Karpas-422 (cell line): Measurements from ENCODE around the gene DUX4. TPM values are rescaled to one million over a fixed set of nuclear protein-coding genes. Genes with fewer than 3 reads are reported as not detected.
"Not testable (repeated sequence)": the region's sequence is repeated elsewhere in the genome, so short reads cannot be mapped to it uniquely, and the experiment has no call there.

Experiments used
- DNase-seq: peaks from one replicate; pipeline ENCODE4 v3.0.0-alpha.2; 2015
- H2AFZ ChIP-seq: fragments of 200-600 bp; sonication (generic); 2 replicates; pipeline ENCODE4 v1.6.1; 2014; ENCODE audit warnings: antibody characterized with exemption, low read length, mixed read lengths
- H3K27ac ChIP-seq: fragments of 200-600 bp; sonication (generic); 2 replicates; pipeline ENCODE4 v1.5.1; 2014; ENCODE audit warnings: mild to moderate bottlenecking, low read length, moderate library complexity
- H3K27me3 ChIP-seq: fragments of 200-600 bp; sonication (generic); 2 replicates; pipeline ENCODE4 v1.6.1; 2014; ENCODE audit warnings: low read length, mixed read lengths
- H3K36me3 ChIP-seq: fragments of 200-600 bp; sonication (generic); 2 replicates; pipeline ENCODE4 v1.6.1; 2014; ENCODE audit warnings: low read length, mixed read lengths; ENCODE audit not compliant: insufficient read depth
- H3K4me1 ChIP-seq: fragments of 200-600 bp; sonication (generic); 2 replicates; pipeline ENCODE4 v1.6.1; 2014; ENCODE audit warnings: mild to moderate bottlenecking, low read length, mixed read lengths
- H3K4me2 ChIP-seq: fragments of 200-600 bp; sonication (generic); 2 replicates; pipeline ENCODE4 v1.6.1; 2014; ENCODE audit warnings: low read length, low read depth, mild to moderate bottlenecking; ENCODE audit not compliant: poor library complexity, severe bottlenecking
- H3K4me3 ChIP-seq: fragments of 200-600 bp; sonication (generic); 2 replicates; pipeline ENCODE4 v1.5.1; 2014; ENCODE audit warnings: mild to moderate bottlenecking, antibody characterized with exemption, low read length, mixed read lengths
- H3K79me2 ChIP-seq: fragments of 200-600 bp; sonication (generic); 2 replicates; pipeline ENCODE4 v1.6.1; 2014; ENCODE audit warnings: mild to moderate bottlenecking, low read length, mixed read lengths
- H3K9ac ChIP-seq: fragments of 200-600 bp; sonication (generic); 2 replicates; pipeline ENCODE4 v1.6.0; 2014; ENCODE audit warnings: low read length
- H3K9me2 ChIP-seq: fragments of 200-600 bp; sonication (generic), shearing (Covaris generic); replicated peaks from 2 replicates; pipeline ENCODE4 v1.6.0; 2014; ENCODE audit warnings: mild to moderate bottlenecking, low read length, moderate library complexity; ENCODE audit not compliant: insufficient read depth
- H3K9me3 ChIP-seq: fragments of 300-700, 200-600 bp; sonication (generic); 2 replicates; pipeline ENCODE4 v1.6.1; 2014; ENCODE audit warnings: low read length, mixed read lengths
- H4K20me1 ChIP-seq: fragments of 200-600 bp; sonication (generic); 2 replicates; pipeline ENCODE4 v1.6.1; 2014; ENCODE audit warnings: mild to moderate bottlenecking, antibody characterized with exemption, low read length, low read depth; ENCODE audit not compliant: insufficient read depth
- total RNA-seq: library from RNA; depleted of rRNA; stranded (reverse); fragments of >200 nt; shearing (Covaris generic); gene quantifications from 2 replicates; pipeline ENCODE4 v1.2.3, GENCODE V29; 2014; ENCODE audit warnings: low replicate concordance; rRNA removed

DUX4 gene
- total RNA-seq: not detected in 2 replicates

DNA sequence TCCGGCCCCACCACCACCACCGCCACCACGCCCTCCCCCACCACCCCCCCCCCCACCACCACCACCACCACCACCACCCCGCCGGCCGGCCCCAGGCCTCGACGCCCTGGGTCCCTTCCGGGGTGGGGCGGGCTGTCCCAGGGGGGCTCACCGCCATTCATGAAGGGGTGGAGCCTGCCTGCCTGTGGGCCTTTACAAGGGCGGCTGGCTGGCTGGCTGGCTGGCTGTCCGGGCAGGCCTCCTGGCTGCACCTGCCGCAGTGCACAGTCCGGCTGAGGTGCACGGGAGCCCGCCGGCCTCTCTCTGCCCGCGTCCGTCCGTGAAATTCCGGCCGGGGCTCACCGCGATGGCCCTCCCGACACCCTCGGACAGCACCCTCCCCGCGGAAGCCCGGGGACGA lies at the start of gene DUX4:
DUX4 (plus strand) TSS at position 347 of the 400 bp plus-strand sequence; CDS start at position 347, 0 bp downstream.
- H3K4me2 ChIP-seq, H3K9me3 ChIP-seq, H3K4me1 ChIP-seq, H4K20me1 ChIP-seq, H3K36me3 ChIP-seq, DNase-seq, H3K9me2 ChIP-seq, H3K4me3 ChIP-seq, H2AFZ ChIP-seq, H3K27ac ChIP-seq, H3K9ac ChIP-seq, H3K27me3 ChIP-seq, H3K79me2 ChIP-seq: not testable (repeated sequence)

DNA sequence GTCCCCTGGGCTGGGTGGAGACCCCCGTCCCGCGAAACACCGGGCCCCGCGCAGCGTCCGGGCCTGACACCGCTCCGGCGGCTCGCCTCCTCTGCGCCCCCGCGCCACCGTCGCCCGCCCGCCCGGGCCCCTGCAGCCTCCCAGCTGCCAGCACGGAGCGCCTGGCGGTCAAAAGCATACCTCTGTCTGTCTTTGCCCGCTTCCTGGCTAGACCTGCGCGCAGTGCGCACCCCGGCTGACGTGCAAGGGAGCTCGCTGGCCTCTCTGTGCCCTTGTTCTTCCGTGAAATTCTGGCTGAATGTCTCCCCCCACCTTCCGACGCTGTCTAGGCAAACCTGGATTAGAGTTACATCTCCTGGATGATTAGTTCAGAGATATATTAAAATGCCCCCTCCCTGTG lies 1.9 kb downstream of the DUX4 start:
- not testable (repeated sequence) for H3K79me2 ChIP-seq, H3K9me3 ChIP-seq, H3K9me2 ChIP-seq, H3K27me3 ChIP-seq, H3K4me1 ChIP-seq, H2AFZ ChIP-seq, H3K4me3 ChIP-seq, H3K27ac ChIP-seq, H3K36me3 ChIP-seq, H4K20me1 ChIP-seq, H3K4me2 ChIP-seq, H3K9ac ChIP-seq
- DNase-seq: peak; percentile 25

DNA sequence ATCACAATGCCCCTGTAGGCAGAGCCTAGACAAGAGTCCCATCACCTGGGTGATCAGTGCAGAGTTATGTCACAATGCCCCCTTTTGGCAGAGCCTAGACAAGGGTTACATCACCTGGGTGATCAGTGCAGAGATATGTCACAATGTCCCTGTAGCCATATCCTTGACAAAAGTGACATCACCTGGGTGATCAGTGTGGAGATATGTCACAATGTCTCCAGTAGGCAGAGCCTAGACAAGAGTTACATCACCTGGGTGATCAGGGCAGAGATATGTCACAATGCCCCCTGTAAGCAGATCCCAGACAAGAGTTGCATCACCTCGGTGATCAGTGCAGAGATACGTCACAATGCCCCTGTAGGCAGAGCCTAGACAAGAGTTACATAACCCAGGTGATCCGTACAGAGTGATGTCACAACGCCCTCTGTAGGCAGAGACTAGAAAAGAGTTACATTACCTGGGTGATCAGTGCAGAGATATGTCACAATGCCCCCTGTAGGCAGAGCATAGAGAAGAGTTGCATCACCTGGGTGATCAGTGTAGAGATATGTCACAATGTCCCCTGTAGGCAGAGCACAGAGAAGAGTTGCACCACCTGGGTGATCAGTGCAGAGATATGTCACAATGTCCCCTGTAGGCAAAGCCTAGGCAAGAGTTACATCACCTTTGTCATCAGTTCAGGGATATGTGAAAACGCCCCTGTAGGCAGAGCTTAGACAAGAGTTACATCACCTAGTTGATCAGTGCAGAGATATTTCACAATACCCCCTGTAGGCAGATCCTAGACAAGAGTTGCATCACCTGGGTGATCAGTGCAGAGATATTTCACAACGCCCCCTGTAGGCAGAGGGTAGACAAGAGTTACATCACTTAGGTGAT lies 4.4 kb downstream of the DUX4 start:
- not testable (repeated sequence) for H3K4me1 ChIP-seq, H3K36me3 ChIP-seq, H3K9me3 ChIP-seq, H3K79me2 ChIP-seq, H2AFZ ChIP-seq, H3K9ac ChIP-seq, H4K20me1 ChIP-seq, H3K27me3 ChIP-seq, H3K4me3 ChIP-seq, H3K4me2 ChIP-seq, H3K27ac ChIP-seq, H3K9me2 ChIP-seq, DNase-seq

DNA sequence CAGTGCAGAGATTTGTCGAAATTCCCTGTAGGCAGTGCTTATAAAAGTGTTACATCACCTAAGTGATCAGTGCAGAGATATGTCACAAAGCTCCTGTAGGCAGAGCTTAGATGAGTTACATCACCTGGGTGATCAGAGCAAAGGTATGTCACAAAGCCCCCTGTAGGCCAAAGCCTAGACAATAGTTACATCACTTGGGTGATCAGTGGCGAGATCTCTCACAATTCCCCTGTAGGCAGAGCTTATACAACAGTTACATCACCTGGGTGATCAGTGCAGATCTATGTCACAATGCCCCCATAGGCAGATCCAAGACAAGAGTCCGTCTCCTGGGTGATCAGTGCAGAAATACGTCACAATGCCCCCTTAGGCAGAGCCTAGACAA lies 5.0 kb downstream of the DUX4 start:
- not testable (repeated sequence) for H2AFZ ChIP-seq, H3K27me3 ChIP-seq, H3K9me3 ChIP-seq, H3K4me2 ChIP-seq, H3K9me2 ChIP-seq, H3K36me3 ChIP-seq, H3K9ac ChIP-seq, H3K27ac ChIP-seq, H3K79me2 ChIP-seq, H3K4me3 ChIP-seq, H4K20me1 ChIP-seq, H3K4me1 ChIP-seq, DNase-seq

DNA sequence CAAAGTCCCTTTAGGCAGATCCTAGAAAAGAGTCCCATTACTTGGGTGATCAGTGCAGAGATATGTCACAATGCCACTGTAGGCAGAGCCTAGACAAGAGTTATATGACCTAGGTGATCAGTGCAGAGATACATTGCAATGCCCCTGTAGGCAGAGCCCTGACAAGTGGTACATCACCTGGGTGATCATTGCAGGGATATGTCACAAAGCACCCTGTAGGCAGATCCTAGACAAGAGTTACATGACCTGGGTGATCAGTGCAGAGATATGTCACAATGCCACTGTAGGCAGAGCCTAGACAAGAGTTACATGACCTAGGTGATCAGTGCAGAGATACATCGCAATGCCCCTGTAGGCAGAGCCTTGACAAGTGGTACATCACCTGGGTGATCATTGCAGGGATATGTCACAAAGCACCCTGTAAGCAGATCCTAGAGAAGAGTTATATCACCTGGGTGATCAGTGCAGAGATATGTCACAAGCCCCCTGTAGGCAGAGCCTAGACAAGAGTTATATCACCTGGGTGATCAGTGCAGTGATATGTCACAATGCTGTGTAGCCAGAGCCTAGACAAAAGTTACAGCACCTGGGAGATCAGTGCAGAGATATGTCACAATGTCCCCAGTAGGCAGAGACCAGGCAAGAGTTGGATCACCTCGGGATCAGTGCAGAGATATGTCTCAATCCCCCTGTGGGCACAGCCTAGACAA lies 5.6 kb downstream of the DUX4 start:
- H3K27ac ChIP-seq: not testable (repeated sequence)

DNA sequence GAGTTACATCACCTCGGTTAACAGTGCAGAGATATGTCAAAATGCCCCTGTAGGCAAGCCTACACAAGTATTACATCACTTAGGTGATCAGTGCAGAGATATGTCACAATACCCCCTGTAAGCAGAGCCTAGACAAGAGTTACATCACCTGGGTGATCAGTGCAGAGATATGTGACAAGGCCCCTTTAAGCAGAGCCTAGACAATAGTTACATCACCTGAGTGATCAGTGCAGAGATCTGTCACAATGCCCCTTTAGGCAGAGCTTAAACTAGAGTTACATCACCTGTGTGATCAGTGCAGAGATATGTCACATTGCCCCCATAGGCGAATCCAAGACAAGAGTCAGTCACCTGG lies 6.1 kb downstream of the DUX4 start:
- DNase-seq, H2AFZ ChIP-seq, H3K4me1 ChIP-seq, H4K20me1 ChIP-seq, H3K9me2 ChIP-seq, H3K36me3 ChIP-seq, H3K9me3 ChIP-seq, H3K4me2 ChIP-seq, H3K27me3 ChIP-seq, H3K79me2 ChIP-seq, H3K9ac ChIP-seq, H3K27ac ChIP-seq, H3K4me3 ChIP-seq: not testable (repeated sequence)

More for the DNA sequence above, 5.6 kb downstream of the DUX4 start:
- H3K9me3 ChIP-seq, H3K36me3 ChIP-seq, H3K4me2 ChIP-seq, H3K4me3 ChIP-seq, H3K9me2 ChIP-seq, H3K4me1 ChIP-seq, H4K20me1 ChIP-seq, H3K79me2 ChIP-seq, DNase-seq, H2AFZ ChIP-seq, H3K27me3 ChIP-seq, H3K9ac ChIP-seq: not testable (repeated sequence)

DNA sequence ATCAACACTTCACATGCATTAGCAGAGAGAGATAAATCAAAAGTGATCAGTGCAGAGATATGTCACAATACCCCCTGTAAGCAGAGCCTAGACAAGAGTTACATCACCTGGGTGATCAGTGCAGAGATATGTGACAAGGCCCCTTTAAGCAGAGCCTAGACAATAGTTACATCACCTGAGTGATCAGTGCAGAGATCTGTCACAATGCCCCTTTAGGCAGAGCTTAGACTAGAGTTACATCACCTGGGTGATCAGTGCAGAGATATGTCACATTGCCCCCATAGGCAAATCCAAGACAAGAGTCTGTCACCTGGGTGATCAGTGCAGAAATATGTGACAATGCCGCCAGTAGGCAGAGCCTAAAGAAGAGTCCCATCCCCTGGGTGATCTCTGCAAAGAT lies 7.4 kb downstream of the DUX4 start:
- H3K9me2 ChIP-seq, H2AFZ ChIP-seq, H3K36me3 ChIP-seq, H3K27ac ChIP-seq, H3K79me2 ChIP-seq, H3K4me3 ChIP-seq, H4K20me1 ChIP-seq, H3K9me3 ChIP-seq, H3K27me3 ChIP-seq, H3K4me1 ChIP-seq, H3K4me2 ChIP-seq, H3K9ac ChIP-seq, DNase-seq: not testable (repeated sequence)

DNA sequence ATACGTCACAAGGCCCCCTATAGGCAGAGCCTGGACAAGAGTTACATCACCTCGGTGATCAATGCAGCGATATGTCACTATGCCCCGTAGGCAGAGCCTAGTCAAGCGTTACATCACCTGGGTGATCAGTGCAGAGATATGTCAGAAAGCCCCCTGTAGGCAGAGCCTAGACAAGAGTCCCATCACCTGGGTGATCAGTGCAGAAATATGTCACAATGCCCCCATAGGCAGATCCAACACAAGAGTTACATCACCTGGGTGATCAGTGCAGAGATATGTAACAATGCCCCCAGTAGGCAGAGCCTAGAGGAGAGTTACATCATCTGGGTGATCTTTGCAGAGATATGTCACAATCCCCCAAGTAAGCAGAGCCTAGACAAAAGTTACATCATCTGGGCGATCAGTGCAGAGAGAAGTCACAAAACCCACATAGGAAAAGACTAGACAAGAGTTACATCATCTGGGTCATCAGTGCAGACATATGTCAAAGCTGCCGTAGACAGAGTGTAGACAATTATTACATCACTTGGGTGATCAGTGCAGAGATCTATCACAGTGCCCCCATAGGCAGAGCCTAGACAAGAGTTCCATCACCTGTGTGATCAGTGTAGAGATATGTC lies 8.0 kb downstream of the DUX4 start:
- H3K9ac ChIP-seq, H3K9me2 ChIP-seq, H3K4me2 ChIP-seq, H3K4me1 ChIP-seq, H3K4me3 ChIP-seq, H4K20me1 ChIP-seq, H3K36me3 ChIP-seq, H3K79me2 ChIP-seq, H3K9me3 ChIP-seq, H3K27me3 ChIP-seq, H2AFZ ChIP-seq, H3K27ac ChIP-seq, DNase-seq: not testable (repeated sequence)
